H1 (cell line): ENCODE measurements around the gene GPM6B. TPM values are rescaled to one million over a fixed set of nuclear protein-coding genes. Genes with fewer than 3 reads are reported as not detected.

Experiments used
- CTCF ChIA-PET: fragments of 300-600 bp; sonication (Branson Sonifier 250); formaldehyde crosslinking; loops from one replicate; lab custom pipeline; 2021; ENCODE audit not compliant: partially characterized antibody; lab: Charles Lee
- POLR2A ChIA-PET: fragments of 300-600 bp; sonication (Branson Sonifier 250); formaldehyde crosslinking; loops from one replicate; lab custom pipeline; 2021; ENCODE audit warnings: inconsistent platforms; ENCODE audit not compliant: partially characterized antibody; lab: Charles Lee
- DNase-seq, 2 experiments: peaks; one replicate each; pipeline versions ENCODE4 v3.0.0 to v3.0.0-alpha.2; 2010 to 2022; ENCODE audit warnings: low spot score in 2 of 2, low read depth in 1 of 2, mixed read lengths in 1 of 2
- FAIRE-seq: peaks from 2 replicates; lab custom pipeline; 2011; peaks lifted over from hg19 to GRCh38; lab: Jason Lieb, UNC
- H2AFZ ChIP-seq: 2 replicates; pipeline ENCODE4 v1.8.1; 2012; ENCODE audit warnings: low read length, inconsistent platforms
- H2AK5ac ChIP-seq: 2 replicates; pipeline ENCODE4 v1.6.1; 2013; ENCODE audit warnings: low read depth, low read length
- H2BK120ac ChIP-seq: replicated peaks from 2 replicates; pipeline ENCODE3; 2013; ENCODE audit warnings: low read depth, low read length, inconsistent platforms
- H2BK12ac ChIP-seq: 2 replicates; pipeline ENCODE4 v1.6.1; 2013; ENCODE audit warnings: low read depth, low read length
- H2BK15ac ChIP-seq: 2 replicates; pipeline ENCODE4 v1.6.1; 2013; ENCODE audit warnings: low read length
- H2BK20ac ChIP-seq: 2 replicates; pipeline ENCODE4 v1.6.1; 2013; ENCODE audit warnings: low read length
- H2BK5ac ChIP-seq: 2 replicates; pipeline ENCODE4 v1.6.1; 2013; ENCODE audit warnings: low read depth, low read length
- H3K14ac ChIP-seq: 2 replicates; pipeline ENCODE4 v1.6.1; 2013; ENCODE audit warnings: inconsistent platforms; ENCODE audit not compliant: insufficient read length
- H3K18ac ChIP-seq: 2 replicates; pipeline ENCODE4 v1.6.1; 2013; ENCODE audit warnings: low read length; ENCODE audit errors: extremely low read depth
- H3K23ac ChIP-seq: 2 replicates; pipeline ENCODE4 v1.6.1; 2013; ENCODE audit warnings: inconsistent platforms; ENCODE audit not compliant: insufficient read length
- H3K23me2 ChIP-seq: 2 replicates; pipeline ENCODE4 v1.6.1; 2013; ENCODE audit warnings: low read depth, low read length
- H3K27ac ChIP-seq: 2 replicates; pipeline ENCODE4 v1.6.1; 2011; ENCODE audit warnings: low read depth, low read length, inconsistent platforms
- H3K27me3 ChIP-seq, 4 experiments: replicated peaks in 1 of 4; 1 replicate in 1 of 4; 2 replicates in 3 of 4; pipeline versions ENCODE4 v1.6.1 to v1.8.1; 2011 to 2013; ENCODE audit warnings: low read length in 3 of 4, mild to moderate bottlenecking in 3 of 4, inconsistent platforms in 2 of 4, mixed read lengths in 2 of 4, moderate library complexity in 1 of 4; ENCODE audit not compliant: control insufficient read depth in 3 of 4, insufficient read depth in 3 of 4; ENCODE audit errors: extremely low read depth in 1 of 4
- H3K36me3 ChIP-seq, 4 experiments: 2 replicates each; pipeline versions ENCODE4 v1.6.1 to v1.8.1; 2011 to 2013; ENCODE audit warnings: mild to moderate bottlenecking in 4 of 4, low read length in 3 of 4, moderate library complexity in 2 of 4, control low read depth in 1 of 4, inconsistent platforms in 1 of 4; ENCODE audit not compliant: insufficient read depth in 4 of 4, control insufficient read depth in 2 of 4
- H3K4ac ChIP-seq: replicated peaks from 2 replicates; pipeline ENCODE3; 2013; ENCODE audit warnings: low read length, low read depth, mixed read lengths, inconsistent platforms; ENCODE audit not compliant: insufficient read length
- H3K4me1 ChIP-seq, 4 experiments: replicated peaks in 1 of 4; 1 replicate in 1 of 4; 2 replicates in 3 of 4; pipeline versions ENCODE4 v1.6.1 to v1.8.1; 2011 to 2013; ENCODE audit warnings: low read length in 3 of 4, inconsistent platforms in 2 of 4, mixed read lengths in 1 of 4; ENCODE audit not compliant: insufficient read depth in 4 of 4, control insufficient read depth in 3 of 4
- H3K4me2 ChIP-seq, 2 experiments: 2 replicates each; pipeline versions ENCODE4 v1.6.1 to v1.8.1; 2011 to 2013; ENCODE audit warnings: low read depth in 2 of 2, low read length in 2 of 2, control low read depth in 1 of 2, inconsistent platforms in 1 of 2, mild to moderate bottlenecking in 1 of 2; ENCODE audit not compliant: insufficient read depth in 1 of 2
- H3K4me3 ChIP-seq, 4 experiments: fragments of 200-600, 300-600 bp in 1 of 4; sonication (generic), shearing (Covaris generic), sonication (Bioruptor Twin) in 1 of 4; 2 replicates each; pipeline versions ENCODE4 v1.5.1 to v1.8.1; 2011 to 2016; ENCODE audit warnings: low read length in 4 of 4, low read depth in 3 of 4, control low read depth in 2 of 4, inconsistent platforms in 2 of 4, mild to moderate bottlenecking in 2 of 4, mixed read lengths in 1 of 4, moderate library complexity in 1 of 4; ENCODE audit not compliant: insufficient read depth in 2 of 4; ENCODE audit errors: extremely low read depth in 1 of 4
- H3K56ac ChIP-seq: replicated peaks from 2 replicates; pipeline ENCODE3; 2013; ENCODE audit warnings: low read depth, mild to moderate bottlenecking, mixed read lengths, low read length, inconsistent platforms; ENCODE audit not compliant: insufficient read length
- H3K79me1 ChIP-seq: 2 replicates; pipeline ENCODE4 v1.6.1; 2013; ENCODE audit warnings: low read depth, low read length, control low read depth
- H3K79me2 ChIP-seq, 2 experiments: 2 replicates each; pipeline versions ENCODE4 v1.6.1 to v1.8.1; 2012 to 2013; ENCODE audit warnings: low read length in 2 of 2, mild to moderate bottlenecking in 2 of 2, inconsistent platforms in 1 of 2; ENCODE audit not compliant: insufficient read depth in 2 of 2, control insufficient read depth in 1 of 2
- H3K9ac ChIP-seq, 4 experiments: replicated peaks in 1 of 4; 1 replicate in 1 of 4; 2 replicates in 3 of 4; pipeline versions ENCODE4 v1.6.1 to v1.8.1; 2011 to 2013; ENCODE audit warnings: low read depth in 3 of 4, low read length in 3 of 4, control low read depth in 2 of 4, mild to moderate bottlenecking in 2 of 4, moderate library complexity in 2 of 4, inconsistent platforms in 1 of 4; ENCODE audit errors: extremely low read depth in 1 of 4
- H3K9me3 ChIP-seq, 2 experiments: 2 replicates each; pipeline versions ENCODE4 v1.6.1 to v1.8.1; 2012 to 2013; ENCODE audit warnings: mild to moderate bottlenecking in 2 of 2, moderate library complexity in 2 of 2, control low read depth in 1 of 2, inconsistent platforms in 1 of 2, low read depth in 1 of 2, low read length in 1 of 2, mixed read lengths in 1 of 2; ENCODE audit not compliant: insufficient read depth in 2 of 2
- H4K20me1 ChIP-seq, 2 experiments: replicated peaks in 1 of 2; 2 replicates each; pipeline versions ENCODE3 to v1.8.1; 2011 to 2013; ENCODE audit warnings: inconsistent platforms in 2 of 2, low read length in 2 of 2, mild to moderate bottlenecking in 1 of 2; ENCODE audit not compliant: insufficient read depth in 2 of 2, control insufficient read depth in 1 of 2
- H4K5ac ChIP-seq: 2 replicates; pipeline ENCODE4 v1.6.1; 2013; ENCODE audit warnings: low read length, low read depth, mixed read lengths, inconsistent platforms; ENCODE audit not compliant: insufficient read length
- H4K8ac ChIP-seq: 2 replicates; pipeline ENCODE4 v1.8.0; 2013; ENCODE audit warnings: mild to moderate bottlenecking, moderate library complexity, low read length, inconsistent platforms; ENCODE audit not compliant: insufficient read depth; ENCODE audit errors: extremely low read depth
- H4K91ac ChIP-seq: replicated peaks from 2 replicates; pipeline ENCODE3; 2013; ENCODE audit warnings: low read length, mixed read lengths, inconsistent platforms; ENCODE audit not compliant: insufficient read length
- BCL11A ChIP-seq, 2 experiments: IDR thresholded peaks; one replicate each; pipeline ENCODE4 v1.6.1; 2011; ENCODE audit warnings: low read depth in 2 of 2, low read length in 2 of 2, mild to moderate bottlenecking in 2 of 2
- CHD1 ChIP-seq: IDR thresholded peaks from 2 replicates; pipeline ENCODE4 v1.6.1; 2012; ENCODE audit warnings: low read depth, low read length, improper control_type of control experiment
- SP1 ChIP-seq: IDR thresholded peaks from 2 replicates; pipeline ENCODE4 v1.6.1; 2011; ENCODE audit warnings: low read depth, low read length
- WGBS, 2 experiments: shearing (Covaris generic) in 1 of 2; methylation state at CpG; one replicate each; pipeline versions ENCODE4 v1.1.6 to v1.1.7; 2013 to 2015; ENCODE audit warnings: low lambda C conversion rate in 2 of 2, mixed read lengths in 2 of 2, inconsistent platforms in 1 of 2, low coverage in 1 of 2, missing lambda C conversion rate in 1 of 2; ENCODE audit not compliant: insufficient replicate concordance in 2 of 2, insufficient coverage in 1 of 2, insufficient read length in 1 of 2; ENCODE audit errors: extremely low coverage in 1 of 2, missing lambda C conversion rate in 1 of 2; 5-methylcytosine and 5-hydroxymethylcytosine counted together
- polyA plus RNA-seq, 7 experiments: library from polyadenylated mRNA; depleted of rRNA in 3 of 7; stranded (reverse) in 5 of 7; unstranded in 2 of 7; fragments of >200 nt in 5 of 7; fragments of 200-250 nt in 2 of 7; gene quantifications; 1 replicate in 5 of 7; 2 replicates in 1 of 7; 4 replicates in 1 of 7; pipeline versions ENCODE4 v1.2.1 to v1.2.3, GENCODE V29; 2011 to 2013; ENCODE audit warnings: missing spikeins in 2 of 7, mixed read lengths in 2 of 7
- total RNA-seq: library from RNA; stranded (reverse); fragmentation: NEBNext Ultra II Directional; extraction: Animal tissue kit (Norgen Biotek cat#: 25700); gene quantifications from 2 replicates; pipeline ENCODE4 v1.2.1, GENCODE V29; 2021
- TF ChIP-seq, protein P1 (sequence below): IDR thresholded peaks from 2 replicates; pipeline ENCODE4 v1.6.1; 2011; ENCODE audit warnings: low read length, improper control_type of control experiment

Gene GPM6B
- total and polyA plus RNA-seq, 2 of the 8 experiments (the other 6 are each of a cell fraction or from before 2014, with no cell fraction given): 132 to 175 TPM

DNA sequence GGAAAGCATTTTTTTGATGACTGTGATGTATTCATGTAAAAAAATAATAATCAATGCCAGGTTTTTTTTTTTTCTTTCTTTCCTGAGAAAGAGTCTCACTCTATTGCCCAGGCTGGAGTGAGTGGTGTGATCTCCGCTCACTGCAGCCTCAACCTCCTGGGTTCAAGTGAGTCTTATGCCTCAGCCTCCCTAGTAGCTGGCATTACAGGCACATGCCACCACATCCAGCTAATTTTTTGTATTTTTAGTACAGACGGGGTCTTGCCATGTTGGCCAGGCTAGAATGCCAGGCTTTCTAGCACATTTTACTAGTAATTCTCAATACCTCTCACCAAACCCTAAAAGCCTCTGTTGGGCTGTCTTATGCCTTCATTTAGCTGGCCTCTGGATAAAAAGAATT lies 25.7 kb downstream of the GPM6B start:
- no peak overlapping the region for H4K5ac ChIP-seq
- H3K4me2 ChIP-seq: no peak overlapping the region
- no peak overlapping the region for H2BK15ac ChIP-seq
- H3K79me2 ChIP-seq: peaks cover 0 to 15% of the 10 kb centered on the region in 2 experiments; a peak in 2 of 4 replicates
- H3K4ac ChIP-seq: no peak overlapping the region
- WGBS, 2 experiments: 94% methylated on average over 2 of the region's 2 CpGs; no CpG with 5 or more reads in 1 of the 2 experiments
- no peaks in the 10 kb centered on the region for H3K27me3 ChIP-seq
- TF ChIP-seq BCL11A (IDR thresholded peaks at IDR 0.05; ENCODE audit: low read depth in 2 of 2, low read length in 2 of 2) (no peak), SP1 (no peak), CHD1 (no peak)
- TF ChIP-seq, protein P1, sequence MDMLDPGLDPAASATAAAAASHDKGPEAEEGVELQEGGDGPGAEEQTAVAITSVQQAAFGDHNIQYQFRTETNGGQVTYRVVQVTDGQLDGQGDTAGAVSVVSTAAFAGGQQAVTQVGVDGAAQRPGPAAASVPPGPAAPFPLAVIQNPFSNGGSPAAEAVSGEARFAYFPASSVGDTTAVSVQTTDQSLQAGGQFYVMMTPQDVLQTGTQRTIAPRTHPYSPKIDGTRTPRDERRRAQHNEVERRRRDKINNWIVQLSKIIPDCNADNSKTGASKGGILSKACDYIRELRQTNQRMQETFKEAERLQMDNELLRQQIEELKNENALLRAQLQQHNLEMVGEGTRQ: no peak
- H3K9me3 ChIP-seq: no peaks in the 10 kb centered on the region
- ChIA-PET POLR2A (no interaction called here), CTCF (interaction anchor here (0.9 to 1.3 kb wide), 2 partner anchors 241 to 284 kb away, joined by 3 to 5 read pairs; no protein-coding TSS in a partner anchor)
- no peak overlapping the region for H3K56ac ChIP-seq
- H2BK20ac ChIP-seq: no peak overlapping the region
- no peaks in the 10 kb centered on the region for H3K23me2 ChIP-seq
- H2BK120ac ChIP-seq: no peak overlapping the region
- H2BK12ac ChIP-seq: no peak overlapping the region
- H3K18ac ChIP-seq: no peak overlapping the region
- H3K23ac ChIP-seq: no peak overlapping the region
- no peak overlapping the region for H2AK5ac ChIP-seq
- no peak overlapping the region for H2BK5ac ChIP-seq
- no peak overlapping the region for H3K9ac ChIP-seq
- no peak overlapping the region for H2AFZ ChIP-seq
- H3K27ac ChIP-seq: no peak overlapping the region
- no peak overlapping the region for H4K91ac ChIP-seq
- no peaks in the 10 kb centered on the region for H3K79me1 ChIP-seq
- H3K4me3 ChIP-seq: no peak overlapping the region
- DNase-seq: no peak
- H4K8ac ChIP-seq: no peak overlapping the region
- no peak overlapping the region for H3K14ac ChIP-seq
- FAIRE-seq: no peak
- H3K36me3 ChIP-seq: no peaks in the 10 kb centered on the region
- H3K4me1 ChIP-seq: peaks cover 0 to 7% (median 0%) of the 10 kb centered on the region in 4 experiments; a peak in 2 of 7 replicates
- no peaks in the 10 kb centered on the region for H4K20me1 ChIP-seq
